Fibroblast of lung (primary cell): ENCODE measurements around the gene PDE2A. TPM values are rescaled to one million over a fixed set of nuclear protein-coding genes. Genes with fewer than 3 reads are reported as not detected.

ENCODE experiments used
- DNase-seq, 2 donors: peaks; one replicate each; pipeline versions ENCODE4 v3.0.0 to v3.0.0-alpha.2; 2010; ENCODE audit warnings: low read depth in 2 of 2
- H2AFZ ChIP-seq: 2 replicates; pipeline ENCODE4 v1.5.1; 2012; ENCODE audit warnings: low read length, control low read depth, inconsistent platforms
- H3K27ac ChIP-seq: 2 replicates; pipeline ENCODE4 v1.5.1; 2011; ENCODE audit warnings: low read length, control low read depth; ENCODE audit not compliant: insufficient read depth
- H3K27me3 ChIP-seq: 2 replicates; pipeline ENCODE4 v1.5.1; 2011; ENCODE audit warnings: mild to moderate bottlenecking, low read length; ENCODE audit not compliant: control insufficient read depth, insufficient read depth
- H3K36me3 ChIP-seq: 2 replicates; pipeline ENCODE4 v1.5.1; 2011; ENCODE audit warnings: low read length; ENCODE audit not compliant: control insufficient read depth, insufficient read depth
- H3K4me1 ChIP-seq: 2 replicates; pipeline ENCODE4 v1.5.1; 2011; ENCODE audit warnings: low read length; ENCODE audit not compliant: control insufficient read depth, insufficient read depth; ENCODE audit errors: extremely low read depth
- H3K4me2 ChIP-seq: 2 replicates; pipeline ENCODE4 v1.5.1; 2011; ENCODE audit warnings: low read length, control low read depth; ENCODE audit not compliant: insufficient read depth; ENCODE audit errors: extremely low read depth
- H3K4me3 ChIP-seq, 4 experiments: fragments of 200-600 bp in 1 of 4; sonication (generic) in 1 of 4; replicated peaks in 1 of 4; 2 replicates each; pipeline ENCODE4 v1.5.1; 2011 to 2016; ENCODE audit warnings: low read length in 4 of 4, low read depth in 3 of 4, mild to moderate bottlenecking in 3 of 4, control low read depth in 2 of 4, inconsistent platforms in 1 of 4, mixed read lengths in 1 of 4; ENCODE audit not compliant: insufficient read depth in 1 of 4; ENCODE audit errors: control extremely low read depth in 1 of 4
- H3K79me2 ChIP-seq: 2 replicates; pipeline ENCODE4 v1.5.1; 2012; ENCODE audit warnings: mild to moderate bottlenecking, low read length, inconsistent platforms; ENCODE audit not compliant: control insufficient read depth, insufficient read depth
- H3K9ac ChIP-seq: 2 replicates; pipeline ENCODE4 v1.5.1; 2011; ENCODE audit warnings: mild to moderate bottlenecking, low read length, control low read depth; ENCODE audit not compliant: insufficient read depth
- H3K9me3 ChIP-seq: 2 replicates; pipeline ENCODE4 v1.5.1; 2012; ENCODE audit warnings: low read depth, low read length; ENCODE audit not compliant: control insufficient read depth, insufficient read depth
- H4K20me1 ChIP-seq: 2 replicates; pipeline ENCODE4 v1.5.1; 2011; ENCODE audit warnings: low read length; ENCODE audit not compliant: control insufficient read depth, insufficient read depth; ENCODE audit errors: extremely low read depth
- CTCF ChIP-seq, 2 donors: IDR thresholded peaks in 1 of 2; conservative IDR thresholded peaks in 1 of 2; 1 replicate in 1 of 2; 2 replicates in 1 of 2; pipeline ENCODE4 v1.5.1; 2011 to 2012; ENCODE audit warnings: low read length in 2 of 2, control low read depth in 1 of 2, inconsistent platforms in 1 of 2, low read depth in 1 of 2, mild to moderate bottlenecking in 1 of 2
- EZH2 ChIP-seq: IDR thresholded peaks from 2 replicates; pipeline ENCODE4 v1.5.1; 2012; ENCODE audit warnings: low read length, control low read depth, mild to moderate bottlenecking; ENCODE audit errors: missing control alignments
- polyA plus RNA-seq, 2 donors: library from polyadenylated mRNA; depleted of rRNA in 1 of 2; stranded (reverse) in 1 of 2; unstranded in 1 of 2; fragments of >200 nt; gene quantifications; 2 replicates each; pipeline ENCODE4 v1.2.1, GENCODE V29; 2011 to 2012; ENCODE audit warnings: missing spikeins in 1 of 2
- total RNA-seq: library from RNA; depleted of rRNA; stranded (reverse); fragments of >200 nt; gene quantifications from 2 replicates; pipeline ENCODE4 v1.2.1, GENCODE V29; 2014

The PDE2A gene
- total and polyA plus RNA-seq, 2 donors (not counting 1 experiment from before 2014, with no cell fraction given), result 0.50 to 2.6 TPM

GRCh38 chr11:72681226-72682153 is 7.3 kb upstream of the PDE2A start:
- H3K4me2 ChIP-seq, result no peak overlapping the region
- peaks cover 5% of the 10 kb centered on the region for H3K36me3 ChIP-seq
- DNase-seq, result no peak

GRCh38 chr11:72680624-72681158 is 6.5 kb upstream of the PDE2A start:
- no peak overlapping the region for H3K27ac ChIP-seq
- no peaks in the 10 kb centered on the region for H3K9me3 ChIP-seq
- no peaks in the 10 kb centered on the region for H3K79me2 ChIP-seq
- peaks cover 6% of the 10 kb centered on the region for H3K4me1 ChIP-seq
- no peak overlapping the region for H2AFZ ChIP-seq
- TF ChIP-seq CTCF (conservative IDR thresholded peaks at IDR 0.05 in 1 of 2, IDR thresholded peaks at IDR 0.05 in 1 of 2; ENCODE audit: low read depth in 1 of 2, low read length in 2 of 2) (no peak), EZH2 (no peak)
- no peak for DNase-seq
- H3K4me2 ChIP-seq, result no peak overlapping the region
- peaks cover 33% of the 10 kb centered on the region for H3K27me3 ChIP-seq
- H3K36me3 ChIP-seq, result peaks cover 5% of the 10 kb centered on the region
- no peak overlapping the region for H3K4me3 ChIP-seq
- H3K9ac ChIP-seq, result no peak overlapping the region
- H4K20me1 ChIP-seq, result peaks cover 4% of the 10 kb centered on the region

More at GRCh38 chr11:72681226-72682153, 7.3 kb upstream of the PDE2A start:
- peaks cover 25% of the 10 kb centered on the region for H3K27me3 ChIP-seq
- TF ChIP-seq CTCF (conservative IDR thresholded peaks at IDR 0.05 in 1 of 2, IDR thresholded peaks at IDR 0.05 in 1 of 2; ENCODE audit: low read depth in 1 of 2, low read length in 2 of 2), result no peak
- no peaks in the 10 kb centered on the region for H3K9me3 ChIP-seq
- H3K27ac ChIP-seq, result no peak overlapping the region
- H4K20me1 ChIP-seq, result peaks cover 4% of the 10 kb centered on the region
- H3K79me2 ChIP-seq, result no peaks in the 10 kb centered on the region
- H2AFZ ChIP-seq, result no peak overlapping the region
- H3K4me1 ChIP-seq, result peaks cover 9% of the 10 kb centered on the region
- no peak overlapping the region for H3K4me3 ChIP-seq
- H3K9ac ChIP-seq, result no peak overlapping the region

GRCh38 chr11:72679869-72680268 is 5.6 kb upstream of the PDE2A start:
- no peak for DNase-seq
- Histone ChIP-seq H3K4me2 (no peak overlapping the region), H3K27ac (no peak overlapping the region), H4K20me1 (peaks cover 4% of the 10 kb centered on the region), H3K36me3 (peaks cover 2% of the 10 kb centered on the region), H3K9me3 (no peaks in the 10 kb centered on the region), H3K27me3 (peaks cover 39% of the 10 kb centered on the region), H3K4me3 (no peak overlapping the region), H3K9ac (no peak overlapping the region), H2AFZ (no peak overlapping the region), H3K4me1 (peaks cover 6% of the 10 kb centered on the region), H3K79me2 (no peaks in the 10 kb centered on the region)
- TF ChIP-seq EZH2, result no peak
- no peak for TF ChIP-seq CTCF (conservative IDR thresholded peaks at IDR 0.05 in 1 of 2, IDR thresholded peaks at IDR 0.05 in 1 of 2; ENCODE audit: low read depth in 1 of 2, low read length in 2 of 2)
